Measurements from ENCODE around the gene AADAT. TPM values are rescaled to one million over a fixed set of nuclear protein-coding genes. Genes with fewer than 3 reads are reported as not detected.
"Not testable (repeated sequence)": the region's sequence is repeated elsewhere in the genome, so short reads cannot be mapped to it uniquely, and the experiment has no call there.

Gene AADAT
- total RNA-seq, 1 donor from 2014 or later: 2.4 TPM

DNA sequence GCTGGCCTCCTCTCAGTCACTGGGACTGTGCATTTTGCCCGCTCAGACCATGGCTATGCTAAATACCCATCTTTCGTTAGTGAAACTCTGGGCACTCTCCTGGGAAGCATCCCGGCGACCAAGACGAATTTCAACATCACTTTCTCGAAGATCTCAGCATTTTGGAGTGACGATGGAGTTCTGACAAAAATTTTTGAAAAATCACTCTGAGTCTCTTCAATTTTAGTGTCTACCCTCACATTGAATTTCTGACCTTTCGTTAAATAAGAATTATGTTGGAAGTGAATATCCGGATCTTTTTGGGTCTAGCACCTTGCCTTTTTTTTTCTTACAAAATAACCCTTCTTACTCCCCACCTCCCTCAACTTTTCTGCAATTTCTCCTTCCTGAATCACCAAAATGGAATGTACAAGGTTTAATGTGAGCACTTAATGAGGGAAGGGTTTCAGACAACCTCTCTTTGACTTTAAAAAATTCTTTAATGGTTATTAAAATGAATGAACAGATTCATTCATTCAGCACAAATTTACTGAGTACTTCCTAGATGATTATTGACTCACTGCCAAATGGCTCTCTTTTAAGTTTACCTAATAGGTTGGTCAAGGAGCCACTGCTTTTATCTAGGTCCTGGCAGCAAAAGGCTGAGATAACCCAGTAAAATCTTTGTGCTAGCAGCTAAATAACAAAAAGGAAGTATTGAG is 746 bp upstream of the AADAT start:
- DNase-seq (ENCODE audit: low spot score): no peak

DNA sequence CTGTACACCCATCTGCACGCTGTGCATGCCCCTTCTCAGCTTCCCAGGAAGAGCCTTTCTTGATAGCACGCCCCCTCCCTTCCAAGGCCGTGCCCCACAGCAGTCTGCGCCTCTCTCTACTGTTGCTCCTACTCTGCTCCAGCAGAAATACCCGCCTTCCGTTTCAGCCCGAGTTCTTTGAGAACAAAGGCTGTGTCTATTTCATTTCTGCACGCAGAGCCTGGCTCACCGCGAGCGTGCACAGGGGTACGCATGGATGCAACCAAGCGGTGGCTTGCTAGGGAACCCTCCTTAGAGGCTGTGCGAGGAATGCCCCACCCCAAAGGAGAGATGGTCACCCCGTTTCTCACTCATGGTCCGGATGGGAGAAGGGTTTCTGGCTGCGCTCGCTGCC is 485 bp downstream of the AADAT start:
- no peak for DNase-seq (ENCODE audit: low spot score)

DNA sequence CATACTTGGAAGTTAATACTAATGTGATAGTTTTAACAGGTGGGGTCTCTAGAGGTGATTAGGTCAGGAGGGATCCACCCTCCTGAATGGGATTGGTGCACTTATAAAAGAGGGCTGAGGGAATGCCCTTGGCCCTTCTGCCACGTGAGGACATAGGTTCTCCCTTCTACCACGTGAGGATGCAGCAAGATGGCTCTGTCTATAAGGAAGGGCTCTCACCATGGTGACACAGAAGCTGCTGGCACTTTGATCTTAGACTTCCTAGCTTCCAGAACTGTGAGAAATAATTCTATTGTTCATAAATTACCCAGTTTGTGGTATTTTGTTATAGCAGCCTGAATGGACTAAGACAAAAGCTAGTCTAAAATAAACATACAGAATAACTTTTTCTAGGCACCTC is 1.0 kb downstream of the AADAT start:
- DNase-seq (ENCODE audit: low spot score): no peak

DNA sequence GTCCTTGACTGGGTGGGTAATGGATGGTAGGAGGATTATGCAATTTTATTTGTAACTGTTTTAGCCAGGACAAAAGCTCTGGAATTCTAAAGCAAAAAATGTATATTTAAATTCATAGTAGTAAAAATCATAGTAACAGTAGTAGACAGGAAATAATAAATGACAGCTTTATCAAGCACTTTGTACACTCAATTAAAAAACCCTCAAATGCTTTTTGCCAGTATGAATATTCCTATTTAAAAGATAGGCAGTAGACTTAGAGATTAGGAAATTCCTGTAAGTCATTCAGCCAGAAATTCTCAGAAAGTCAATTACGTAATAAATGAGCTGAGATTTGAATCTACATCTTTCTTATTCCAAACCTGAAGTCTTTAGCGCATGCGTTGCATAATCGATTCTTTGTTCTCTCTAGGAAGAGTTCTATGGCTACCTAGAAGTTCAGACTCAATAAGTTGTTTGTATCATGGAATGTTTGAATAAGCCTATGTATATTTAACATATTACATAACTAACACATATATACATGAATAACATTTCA is 2.5 kb downstream of the AADAT start:
- no peak for DNase-seq (ENCODE audit: low spot score)

DNA sequence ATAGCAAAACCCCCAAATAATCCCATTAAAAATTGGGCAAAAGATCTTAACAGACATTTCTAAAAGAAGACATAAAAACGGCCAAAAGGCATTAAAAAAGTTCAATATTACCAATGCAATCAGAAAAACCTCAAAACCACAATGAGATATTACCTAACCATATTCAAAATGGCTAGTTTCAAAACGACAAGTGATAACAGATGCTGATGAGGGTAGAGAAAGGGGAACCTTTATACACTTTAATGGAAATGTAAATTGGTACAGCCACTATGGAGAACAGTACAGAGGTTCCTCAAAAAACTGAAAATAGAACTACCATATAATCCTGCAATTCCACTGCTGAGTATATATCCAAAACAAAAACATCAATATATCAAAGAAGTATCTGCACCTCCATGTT is 6.2 kb downstream of the AADAT start:
- no peak for DNase-seq (ENCODE audit: low spot score)

DNA sequence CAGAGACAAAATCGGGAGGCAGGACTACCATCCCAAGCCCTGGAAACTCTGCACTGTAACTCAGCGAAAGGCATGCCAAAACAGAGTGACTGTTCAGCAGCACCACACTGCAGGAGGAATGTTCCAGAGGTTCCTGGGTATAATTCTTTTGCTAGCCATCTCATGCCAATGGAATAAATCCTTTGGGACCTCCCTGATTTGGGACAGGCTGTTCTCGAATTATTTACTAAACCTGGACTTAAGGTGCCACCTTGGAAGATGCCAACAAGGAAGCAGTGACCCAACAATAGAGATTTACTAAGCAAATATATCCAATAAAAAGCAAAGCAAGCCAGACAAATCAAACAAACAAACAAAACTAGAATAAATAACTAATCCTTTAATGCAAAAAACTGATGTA is 9.3 kb downstream of the AADAT start:
- DNase-seq (ENCODE audit: low spot score): no peak

DNA sequence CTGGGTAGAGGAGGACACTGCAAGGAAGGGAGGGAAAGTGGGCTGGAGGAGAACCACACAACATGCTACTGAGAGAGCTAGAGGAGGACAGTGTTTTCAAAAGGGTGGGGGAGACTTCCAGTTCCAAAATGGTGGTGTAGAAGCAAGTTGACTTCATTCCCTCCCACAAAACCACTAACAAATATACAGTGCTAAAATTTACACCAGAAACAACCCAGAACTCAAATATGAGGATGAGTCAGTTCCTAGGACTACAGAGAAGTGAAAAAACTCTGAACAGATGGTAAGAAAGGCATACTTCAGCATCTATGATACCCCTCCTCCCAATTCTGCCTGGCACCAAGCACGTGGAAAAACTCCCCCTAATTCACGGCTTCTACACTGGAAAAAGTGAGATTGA is 9.8 kb downstream of the AADAT start:
- no peak for DNase-seq (ENCODE audit: low spot score)

DNA sequence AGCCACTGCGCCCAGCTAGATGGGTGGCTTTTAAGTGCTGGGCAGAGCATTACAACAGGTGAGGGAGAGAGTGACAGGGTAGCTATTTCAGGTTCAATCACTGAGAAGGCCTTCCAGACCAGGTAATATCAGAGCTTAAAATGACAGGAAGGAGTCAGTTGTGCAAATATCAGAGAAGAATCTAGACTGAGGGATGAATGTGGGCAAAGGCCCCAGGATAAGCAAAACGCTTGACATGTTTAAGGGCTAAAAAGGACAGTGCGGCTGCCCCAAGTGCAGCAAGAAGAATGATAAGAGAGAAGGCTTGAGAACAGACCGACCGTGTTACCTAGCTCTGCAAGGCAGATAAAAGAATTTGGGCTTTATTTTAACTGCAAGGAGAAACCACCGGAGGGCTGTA is 18.6 kb downstream of the AADAT start:
- no peak for DNase-seq (ENCODE audit: low spot score)

DNA sequence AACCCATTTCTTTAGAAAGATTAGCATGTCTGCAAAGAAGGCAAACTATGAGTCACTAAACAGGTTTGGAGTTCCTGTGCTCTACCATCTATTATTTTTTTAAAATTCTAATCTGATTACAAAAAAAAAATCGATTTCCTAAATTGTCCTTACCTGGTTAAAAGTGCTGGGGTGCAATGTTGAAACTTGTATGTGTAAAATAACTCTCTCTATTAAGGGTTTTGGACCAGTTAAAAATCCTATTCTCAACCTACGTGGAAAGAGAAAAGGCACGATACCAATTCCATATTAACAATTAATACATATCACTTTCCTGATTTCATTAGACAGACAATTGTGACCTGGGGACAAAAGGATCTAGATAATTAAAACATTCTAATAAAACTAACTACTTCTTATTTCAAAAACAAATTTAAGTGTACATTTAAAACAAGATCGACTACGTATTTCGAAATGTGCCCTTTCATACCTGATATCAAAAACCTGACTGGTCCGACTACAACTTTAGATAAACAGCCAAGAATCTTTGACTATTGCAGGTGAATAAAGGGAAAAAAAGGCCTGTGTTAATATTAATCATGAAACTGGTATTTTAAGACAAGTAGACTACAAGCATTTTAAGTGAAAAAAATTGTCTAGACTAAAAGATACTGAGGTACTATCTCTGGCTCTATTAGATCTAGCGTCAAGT is 21.2 kb downstream of the AADAT start:
- DNase-seq (ENCODE audit: low spot score): no peak

DNA sequence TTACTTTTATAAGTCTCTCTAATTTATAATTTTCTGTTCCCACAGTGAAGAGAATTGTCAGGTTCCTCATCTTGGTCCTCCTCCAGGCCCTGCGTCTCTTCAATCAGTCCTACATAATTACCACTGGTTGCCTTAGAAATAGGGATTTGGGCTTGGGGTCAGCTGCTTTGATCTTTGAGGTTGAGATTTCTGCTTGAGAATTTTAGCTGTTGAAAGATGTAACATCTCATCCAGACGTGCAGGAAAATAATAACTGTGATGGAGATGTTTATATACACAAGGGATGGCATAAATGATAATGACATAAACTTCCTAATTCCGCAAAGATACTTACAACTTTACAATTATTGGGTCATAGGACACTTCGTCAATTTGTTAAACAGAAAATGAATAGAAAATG is 30.3 kb downstream of the AADAT start:
- no peak for DNase-seq (ENCODE audit: low spot score)

DNA sequence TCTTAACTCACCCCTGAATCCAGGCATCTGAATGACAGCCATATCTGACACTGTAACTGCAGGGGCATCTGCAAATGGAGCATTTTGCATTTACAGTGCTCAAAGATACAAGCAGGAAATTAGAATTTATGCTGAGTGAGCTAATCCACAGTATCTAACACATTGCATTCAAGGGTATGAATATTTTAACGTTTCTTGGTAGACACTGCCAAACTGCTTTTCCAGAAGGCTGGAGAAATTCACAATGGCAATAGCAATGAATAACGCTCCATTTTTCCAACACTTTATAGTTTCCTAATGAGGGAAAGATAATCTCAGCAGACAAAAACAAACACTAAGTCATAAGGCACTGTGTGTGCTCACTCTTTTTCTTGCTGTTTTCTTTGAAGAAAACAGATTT is 30.9 kb downstream of the AADAT start:
- no peak for DNase-seq (ENCODE audit: low spot score)

DNA sequence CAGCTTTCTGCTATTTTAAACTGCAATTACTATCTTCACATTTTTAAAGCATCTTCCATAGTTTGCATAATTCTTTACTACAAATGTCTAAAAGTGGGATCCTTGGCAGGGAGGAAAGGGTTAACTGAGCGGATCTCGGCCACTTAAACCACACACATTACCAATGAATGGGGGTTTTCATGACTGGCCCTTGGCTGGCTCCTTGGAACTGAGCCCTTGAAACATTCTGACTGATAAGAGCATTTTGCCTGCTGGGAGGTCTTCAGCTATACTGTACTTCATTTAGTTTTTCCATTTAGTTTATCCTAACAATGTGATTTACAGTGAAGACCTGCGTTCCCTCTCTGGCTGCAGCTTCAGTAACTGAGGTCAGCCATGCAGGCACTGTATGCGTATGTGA is 31.9 kb downstream of the AADAT start:
- no peak for DNase-seq (ENCODE audit: low spot score)

DNA sequence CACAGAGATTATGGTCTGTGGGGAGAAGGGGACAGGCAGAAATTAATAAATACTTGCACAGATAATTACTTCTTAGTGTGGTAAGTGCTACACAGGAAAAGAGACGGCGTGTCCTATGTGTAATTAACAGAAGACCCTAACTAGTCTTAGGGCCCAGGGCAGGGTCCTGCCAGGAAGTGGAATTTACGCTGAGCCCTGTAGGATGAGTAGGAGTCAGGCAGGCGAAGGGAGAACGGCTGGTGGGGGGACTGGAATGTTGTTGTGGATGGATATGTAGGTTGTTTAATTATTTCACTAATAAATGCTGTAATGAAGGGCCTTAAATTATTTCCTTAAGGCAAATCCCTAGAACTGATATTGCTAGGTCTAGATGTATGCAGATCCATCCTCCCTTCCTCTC is 36.8 kb downstream of the AADAT start:
- no peak for DNase-seq (ENCODE audit: low spot score)

DNA sequence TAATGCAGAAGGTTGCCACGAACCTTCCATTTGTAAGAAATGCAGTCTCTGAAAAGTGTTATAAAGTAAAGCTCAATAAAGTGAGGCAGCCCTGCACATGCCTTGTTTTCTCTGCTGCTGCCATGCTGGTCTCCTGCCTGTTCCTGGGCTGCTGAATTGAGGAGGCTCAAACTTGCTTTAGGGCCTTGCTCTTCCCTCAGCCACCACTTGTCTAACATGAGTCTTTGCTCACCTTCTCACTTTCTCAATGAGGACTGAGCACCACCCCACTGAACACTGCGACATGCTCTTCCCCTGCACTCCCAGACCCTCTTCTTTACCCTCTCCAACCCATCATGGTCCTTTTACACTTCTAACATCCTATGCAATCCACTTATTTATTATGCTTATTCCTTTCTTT is 38.4 kb downstream of the AADAT start:
- no peak for DNase-seq (ENCODE audit: low spot score)

DNA sequence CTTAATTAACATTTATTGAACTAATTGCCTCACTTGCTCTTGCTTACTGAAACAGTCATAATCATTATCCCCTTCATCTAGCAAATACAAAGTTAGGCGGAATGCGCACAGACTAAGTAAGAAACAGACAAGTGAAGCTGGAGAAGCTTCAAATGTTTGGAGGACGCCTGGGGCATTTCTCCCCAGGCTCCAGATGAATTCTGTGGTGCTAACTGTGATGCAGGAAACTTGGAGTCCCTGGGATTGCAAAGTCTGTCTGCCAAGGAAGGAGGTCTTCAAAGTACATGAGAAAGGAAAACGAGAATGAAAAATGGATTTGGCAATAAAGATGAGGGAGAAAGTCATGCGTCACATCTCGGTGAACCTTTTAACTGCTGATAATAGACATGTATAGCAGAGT is 40.0 kb downstream of the AADAT start:
- no peak for DNase-seq (ENCODE audit: low spot score)

DNA sequence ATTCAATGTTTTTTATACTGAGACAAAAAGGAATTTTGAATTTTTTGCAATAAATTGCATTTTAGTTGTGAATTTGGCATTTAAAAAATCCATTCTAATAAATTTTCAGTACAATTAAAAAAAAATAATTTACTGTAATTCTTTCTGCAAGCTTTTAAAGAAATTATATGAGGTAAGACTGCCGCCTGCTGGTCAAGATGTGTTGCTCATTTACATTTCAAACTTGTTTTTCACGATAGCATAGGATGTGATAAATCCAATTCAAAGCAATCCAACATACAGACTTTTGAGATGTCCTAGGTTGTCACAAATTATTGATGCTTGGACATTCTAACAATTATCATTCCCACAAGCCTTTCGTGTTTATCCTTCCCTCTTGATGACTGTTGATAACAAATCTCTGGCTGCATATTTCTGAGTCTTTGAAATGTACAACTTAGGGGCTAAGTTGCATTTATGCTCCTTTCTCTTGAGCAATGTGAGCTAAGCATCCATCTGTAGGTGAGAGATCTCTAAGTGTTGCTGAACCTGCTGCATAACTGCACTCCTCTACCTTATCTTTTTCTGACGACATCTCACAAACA is 41.9 kb downstream of the AADAT start:
- peak; percentile 66 for DNase-seq (ENCODE audit: low spot score)

DNA sequence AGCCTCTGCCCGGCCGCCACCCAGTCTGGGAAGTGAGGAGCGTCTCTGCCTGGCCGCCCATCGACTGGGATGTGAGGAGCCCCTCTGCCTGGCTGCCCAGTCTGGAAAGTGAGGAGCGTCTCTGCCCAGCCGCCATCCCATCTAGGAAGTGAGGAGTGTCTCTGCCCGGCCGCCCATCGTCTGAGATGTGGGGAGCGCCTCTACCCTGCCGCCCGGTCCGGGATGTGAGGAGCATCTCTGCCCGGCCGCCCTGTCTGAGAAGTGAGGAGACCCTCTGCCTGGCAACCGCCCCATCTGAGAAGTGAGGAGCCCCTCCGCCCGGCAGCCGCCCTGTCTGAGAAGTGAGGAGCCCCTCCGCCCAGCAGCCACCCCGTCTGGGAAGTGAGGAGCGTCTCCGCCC is 43.6 kb downstream of the AADAT start:
- not testable (repeated sequence) for DNase-seq (ENCODE audit: low spot score)

DNA sequence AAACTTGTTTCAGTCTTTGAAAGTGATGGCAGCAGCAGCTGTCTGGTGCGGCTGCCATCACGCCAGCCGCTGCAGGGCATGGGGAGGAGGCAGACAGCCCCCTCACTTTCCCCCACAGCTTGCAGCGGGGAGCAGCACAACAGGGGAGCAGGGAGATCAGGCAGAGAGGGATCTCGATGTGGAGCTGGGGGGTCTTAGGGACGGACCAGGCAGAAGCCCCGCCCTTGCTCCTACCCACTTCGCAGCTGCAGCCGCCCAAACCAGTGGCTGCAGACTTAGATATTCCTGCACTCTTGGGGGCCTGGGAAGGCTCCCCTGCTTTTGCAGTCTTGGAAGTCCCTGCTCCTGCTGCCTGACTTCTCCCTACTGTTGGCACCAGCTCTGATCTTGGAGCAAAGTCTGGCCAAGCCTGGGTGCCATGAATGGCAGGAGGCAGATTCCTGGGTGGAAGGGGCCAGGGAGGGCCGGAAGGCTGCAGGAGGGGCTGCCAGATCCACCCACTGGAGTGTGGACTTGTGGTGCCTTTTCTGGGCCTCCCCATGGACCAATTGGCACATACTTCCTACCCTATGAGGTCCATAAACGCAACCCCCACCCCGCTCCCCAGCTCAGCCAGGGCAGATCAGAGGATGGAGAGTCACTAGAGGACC is 49.6 kb downstream of the AADAT start:
- no peak for DNase-seq (ENCODE audit: low spot score)

DNA sequence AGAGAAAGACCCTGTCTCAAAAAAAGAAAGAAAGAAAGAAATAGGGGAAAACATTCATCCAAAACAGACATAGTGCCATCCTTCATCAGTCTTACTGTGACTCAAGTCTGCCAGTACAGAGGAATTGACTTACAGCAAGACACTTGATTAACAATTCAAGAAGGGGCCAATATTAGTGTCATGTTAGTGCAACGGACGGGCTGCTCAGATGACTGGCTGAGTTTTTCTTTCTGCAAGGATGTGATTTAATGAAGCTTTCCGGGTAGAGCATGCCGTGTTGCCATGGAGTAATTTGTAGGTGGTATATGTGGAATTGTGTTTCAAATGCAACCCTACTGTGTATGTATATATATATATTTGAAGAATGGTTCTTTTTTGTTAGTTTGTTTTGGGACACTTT is 51.0 kb downstream of the AADAT start:
- DNase-seq (ENCODE audit: low spot score): no peak

DNA sequence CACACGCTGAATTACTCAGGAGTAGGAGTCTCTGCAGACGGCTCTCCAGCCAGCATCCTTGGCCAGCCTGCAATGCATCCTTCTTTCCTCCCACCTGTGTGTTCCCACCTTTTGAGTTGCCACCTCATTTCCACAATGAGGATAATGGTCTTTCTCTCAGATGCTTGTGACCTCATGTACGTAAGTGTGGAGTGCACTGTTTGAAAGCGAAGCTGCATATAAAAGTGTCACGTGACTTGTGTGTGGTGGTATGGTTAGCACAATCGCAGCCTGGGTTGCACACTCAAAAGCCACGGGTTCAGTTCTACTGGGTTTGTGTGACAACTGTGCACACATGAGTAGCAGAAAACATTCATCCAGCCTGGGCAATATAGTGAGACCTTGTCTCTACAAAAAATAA is 51.5 kb downstream of the AADAT start:
- DNase-seq (ENCODE audit: low spot score): no peak

DNA sequence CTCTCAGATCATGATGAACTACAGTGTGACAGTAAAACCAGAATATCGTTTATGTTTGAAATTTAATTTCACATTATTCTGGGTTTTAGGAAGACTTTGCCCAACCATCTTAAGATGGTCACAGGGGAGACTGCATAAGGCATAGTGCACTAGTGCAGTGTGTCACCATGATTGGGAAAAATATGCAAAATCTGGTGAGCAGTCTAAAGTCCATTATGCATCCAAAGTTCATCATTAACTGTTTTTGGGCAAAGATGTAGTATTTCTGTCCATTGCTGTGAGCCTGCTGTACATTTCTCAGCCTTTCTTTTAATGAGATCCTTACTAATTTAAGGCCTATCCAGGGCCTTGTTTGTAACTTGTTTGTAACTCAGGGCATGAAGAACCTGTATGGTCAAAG is 52.3 kb downstream of the AADAT start:
- no peak for DNase-seq (ENCODE audit: low spot score)

DNA sequence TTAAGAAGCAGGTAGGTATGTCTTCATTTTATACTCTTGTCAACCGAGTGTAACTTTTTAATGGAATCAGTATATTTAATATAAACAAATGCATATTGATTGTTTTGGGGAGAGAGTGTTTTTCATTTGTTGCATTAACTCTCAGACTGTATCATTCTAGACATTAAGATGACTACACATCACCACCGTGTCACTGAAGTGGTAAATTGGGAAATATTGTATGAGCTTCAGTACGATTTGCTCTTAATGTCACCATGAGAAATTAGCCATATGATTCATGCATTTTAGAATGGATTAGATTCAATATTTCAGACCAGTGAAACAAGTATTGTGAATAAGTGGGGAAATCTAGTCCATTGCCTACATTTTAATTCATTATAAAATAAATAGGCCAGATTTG is 53.9 kb downstream of the AADAT start:
- no peak for DNase-seq (ENCODE audit: low spot score)

DNA sequence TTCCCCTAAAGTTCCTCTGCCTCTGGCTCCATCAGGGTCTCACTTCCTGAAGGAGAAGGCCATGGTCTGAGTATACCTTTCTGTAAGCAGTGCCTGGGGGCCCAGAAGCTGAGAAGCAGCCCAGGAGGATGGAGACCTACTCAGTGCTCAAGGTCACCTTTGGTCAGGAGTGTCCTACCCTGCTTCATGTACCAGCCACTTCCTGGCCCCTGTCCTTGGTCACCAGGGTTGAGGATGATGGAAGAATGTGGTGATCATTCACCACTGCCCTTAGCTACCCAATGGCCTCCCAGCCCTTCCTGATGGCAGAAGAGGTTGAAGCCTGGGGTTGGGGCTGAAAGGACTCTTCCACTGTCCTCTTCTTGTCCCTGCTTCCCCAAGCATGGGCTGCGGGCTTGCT is 54.5 kb downstream of the AADAT start:
- DNase-seq (ENCODE audit: low spot score): no peak

Measured in mucosa of gallbladder (tissue), 1 donor.